HG03175 (cell line): ENCODE measurements around the gene OTULIN.

Source experiments
- ATAC-seq: cut with Tn5 transposase; IDR thresholded peaks from one replicate; pipeline ENCODE4 v1.9.1; 2021; ENCODE audit warnings: mild to moderate bottlenecking, moderate library complexity; ENCODE audit not compliant: unreplicated experiment

Gene OTULIN

DNA sequence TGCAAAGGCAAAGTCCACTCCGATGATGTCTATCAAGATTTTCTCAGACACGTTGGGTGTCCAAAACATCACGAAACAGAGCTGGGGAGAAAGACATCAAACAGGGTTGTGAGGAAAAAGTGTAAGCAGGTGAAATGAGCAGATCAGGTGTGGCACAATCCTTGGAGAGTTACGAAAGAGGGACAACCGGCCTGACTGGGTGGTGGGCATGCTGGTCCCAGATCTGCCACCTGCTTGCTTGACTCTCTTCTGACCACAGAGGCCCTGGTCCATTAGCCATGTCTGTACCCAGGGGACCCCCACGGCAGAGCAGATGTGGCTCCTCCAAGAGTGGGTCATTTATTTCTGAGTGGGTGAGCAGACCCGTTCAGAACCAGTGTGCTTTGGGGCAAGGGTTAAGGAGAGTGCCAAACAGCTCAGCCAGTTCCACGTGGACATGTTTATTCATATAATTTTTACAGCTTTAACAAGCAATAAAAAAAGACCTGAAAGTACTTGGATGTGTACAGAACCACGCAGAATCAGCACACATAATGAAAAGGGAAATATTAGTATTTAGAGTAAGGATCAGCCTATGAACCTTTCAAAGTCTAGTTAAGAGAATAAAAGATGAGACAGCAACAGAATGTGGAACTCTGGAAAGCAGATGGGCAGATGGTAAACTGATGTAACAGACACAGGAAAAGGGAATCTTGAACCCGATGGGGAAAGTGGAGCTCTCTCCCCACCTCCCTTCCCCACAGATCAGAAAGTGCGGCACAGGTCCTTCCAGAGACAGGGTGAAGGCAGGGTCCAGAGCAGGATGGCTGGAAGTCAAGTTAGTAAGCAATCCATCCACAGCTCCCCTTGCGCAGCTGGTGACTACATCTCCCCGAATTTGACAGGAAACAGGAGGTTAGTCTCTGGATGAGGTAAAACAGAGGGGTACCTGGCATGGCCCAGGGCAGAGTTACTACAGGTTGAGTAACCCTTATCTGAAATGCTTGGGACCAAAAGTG lies 52.5 kb downstream of the OTULIN start:
- no peak for ATAC-seq

GRCh38 chr5:14718778-14719177 lies 54.3 kb downstream of the OTULIN start:
- ATAC-seq: no peak

- no peak for ATAC-seq
Observed at GRCh38 chr5:14720236-14720923, 55.9 kb downstream of the OTULIN start.

DNA sequence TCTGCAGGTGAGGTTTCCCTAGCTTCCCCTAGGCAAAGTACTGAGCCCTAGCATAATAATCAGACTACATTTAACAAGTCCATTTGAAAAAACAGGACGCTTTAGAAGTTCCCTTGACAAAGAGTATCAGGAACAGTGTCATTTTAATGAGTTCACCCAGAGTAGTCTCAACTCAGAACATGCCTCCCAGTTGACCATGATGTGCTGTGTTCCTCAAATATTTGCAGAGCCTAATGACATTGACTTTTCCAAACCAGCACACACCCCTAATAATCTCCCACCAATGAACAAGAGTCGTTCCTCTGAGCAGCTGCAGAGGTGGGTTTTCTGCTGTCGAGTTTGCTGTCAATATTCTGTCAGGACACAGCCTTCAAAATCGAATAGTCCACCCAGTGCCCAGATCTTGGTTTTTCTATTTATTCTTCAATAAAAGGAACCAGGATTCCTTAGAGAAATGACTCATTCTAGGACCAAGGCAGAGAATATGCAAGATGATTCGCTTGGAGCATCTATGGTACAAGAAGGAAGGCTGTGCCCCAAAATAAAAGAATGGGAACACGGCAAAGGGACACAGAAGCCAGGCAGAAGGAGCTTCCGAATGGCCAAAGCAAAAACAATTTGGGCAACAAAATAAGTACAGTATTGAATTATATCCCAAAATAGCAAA lies 57.6 kb downstream of the OTULIN start:
- ATAC-seq: no peak

GRCh38 chr5:14722923-14723322 lies 58.4 kb downstream of the OTULIN start:
- no peak for ATAC-seq

- no peak for ATAC-seq
Observed at GRCh38 chr5:14723701-14724132, 59.2 kb downstream of the OTULIN start.

- ATAC-seq: no peak
Observed at GRCh38 chr5:14724633-14725032, 60.1 kb downstream of the OTULIN start.

GRCh38 chr5:14726066-14726838 lies 61.7 kb downstream of the OTULIN start:
- ATAC-seq: no peak

GRCh38 chr5:14727428-14727865 lies 62.9 kb downstream of the OTULIN start:
- peak; percentile 71 for ATAC-seq

GRCh38 chr5:14727928-14728458 lies 63.5 kb downstream of the OTULIN start:
- ATAC-seq: no peak

- no peak for ATAC-seq
Observed at GRCh38 chr5:14728459-14728938, 64.0 kb downstream of the OTULIN start.

DNA sequence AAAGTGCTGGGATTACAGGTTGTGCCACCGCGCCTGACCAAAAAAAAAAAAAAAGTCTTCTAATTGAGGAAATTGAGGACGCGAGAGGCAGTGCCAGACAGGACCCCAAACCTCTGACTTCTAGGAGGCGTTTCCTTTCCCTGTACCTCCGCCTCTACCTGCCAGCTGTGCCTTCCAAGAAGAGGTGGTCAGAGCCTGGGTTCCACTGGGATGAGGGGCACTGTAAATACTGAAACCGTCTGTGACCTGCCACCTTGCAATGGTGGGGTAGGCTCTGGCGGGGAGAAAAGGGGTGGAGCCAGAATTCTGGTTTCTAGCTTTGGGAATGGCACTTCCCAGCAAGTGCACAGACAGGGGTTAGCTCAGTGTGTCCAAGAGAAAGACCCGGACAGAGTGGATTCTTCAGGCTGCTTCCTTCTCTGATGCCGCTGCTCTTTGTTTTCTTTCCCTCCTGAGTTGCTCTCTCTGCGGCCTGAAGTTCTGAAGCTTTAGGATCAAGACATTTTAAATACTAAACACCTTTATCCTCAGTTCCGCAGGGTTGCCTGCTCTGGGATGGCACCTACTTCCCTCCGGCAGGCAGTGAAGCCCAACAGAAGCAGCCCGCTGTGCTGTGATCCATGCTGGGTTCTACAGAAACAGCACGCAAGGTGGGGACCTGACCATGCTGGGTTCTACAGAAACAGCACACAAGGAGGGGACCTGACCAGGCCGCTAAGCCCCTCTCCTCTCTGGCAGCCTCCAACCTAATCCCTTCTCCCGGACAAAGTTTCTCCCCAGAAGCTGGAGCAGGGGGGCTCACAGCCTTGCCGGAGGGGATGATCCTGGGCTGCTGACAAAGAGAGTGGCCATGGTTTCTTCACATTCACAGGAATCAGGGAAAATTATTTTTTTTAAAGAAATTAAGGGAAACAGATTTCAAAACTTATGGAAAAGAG lies 65.2 kb downstream of the OTULIN start:
- ATAC-seq: no peak

GRCh38 chr5:14730466-14730865 lies 65.9 kb downstream of the OTULIN start:
- ATAC-seq: no peak

DNA sequence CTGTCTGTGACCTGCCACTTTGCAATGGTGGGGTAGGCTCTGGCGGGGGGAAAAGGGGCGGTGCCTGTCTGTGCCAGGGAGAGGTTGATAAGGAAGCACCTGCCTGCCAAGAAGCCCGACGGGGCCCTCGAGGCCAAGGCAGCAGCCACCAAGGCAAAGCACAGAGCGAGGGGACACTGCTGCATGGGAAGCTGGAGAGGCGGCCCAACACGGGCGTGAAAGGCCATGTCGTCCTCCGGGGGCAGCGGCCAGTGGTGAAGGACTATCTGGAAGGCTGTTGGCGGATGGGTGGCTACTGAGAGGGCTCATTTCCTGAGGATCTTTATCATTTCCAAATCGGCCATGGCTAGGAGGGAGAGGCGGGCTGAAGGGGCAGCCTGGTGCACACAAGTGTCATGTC lies 66.4 kb downstream of the OTULIN start:
- ATAC-seq: no peak

DNA sequence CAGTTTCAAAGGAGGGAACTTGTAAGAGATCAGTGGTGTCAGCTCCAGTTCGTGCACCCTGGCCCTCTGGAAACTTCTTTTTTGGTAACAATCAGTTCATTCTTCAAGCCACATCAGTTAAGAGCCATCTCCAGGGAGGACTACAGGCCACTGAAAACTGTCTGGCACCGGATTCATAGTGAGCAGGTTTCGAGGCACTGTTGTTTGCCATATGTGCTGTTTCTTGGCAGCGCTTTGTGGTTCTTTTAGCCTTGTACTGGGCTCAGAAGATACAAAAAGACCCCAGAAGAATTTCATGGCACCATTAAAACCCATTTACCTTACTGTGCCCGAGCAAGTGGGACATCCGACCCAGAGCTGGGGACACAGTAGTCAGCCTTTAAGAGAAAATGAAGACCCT lies 68.5 kb downstream of the OTULIN start:
- no peak for ATAC-seq

GRCh38 chr5:14733661-14734060 lies 69.1 kb downstream of the OTULIN start:
- ATAC-seq: no peak

- ATAC-seq: no peak
Observed at GRCh38 chr5:14734396-14734795, 69.9 kb downstream of the OTULIN start.

GRCh38 chr5:14735944-14736343 lies 71.4 kb downstream of the OTULIN start:
- ATAC-seq: no peak

DNA sequence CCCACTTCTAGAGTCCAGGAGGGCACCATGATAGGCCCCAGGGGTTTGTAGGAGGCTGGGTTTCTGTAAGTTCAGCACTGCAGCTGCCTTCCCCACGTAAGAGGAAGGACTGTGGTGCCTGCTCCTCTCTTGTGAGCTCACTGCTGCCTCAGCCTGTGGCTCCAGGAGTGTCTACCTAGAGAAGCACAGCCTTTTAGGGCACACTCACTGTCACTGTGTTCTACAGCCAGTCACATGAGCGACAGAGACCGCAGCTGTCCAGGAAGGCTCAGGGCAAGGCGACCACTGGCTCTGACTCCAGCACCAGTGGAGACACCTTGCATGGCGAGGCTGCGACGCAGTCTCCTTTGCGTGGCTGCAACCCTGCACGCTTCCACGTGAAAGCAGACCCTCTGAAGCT lies 72.8 kb downstream of the OTULIN start:
- no peak for ATAC-seq
